Left forelimb (tissue), 1 donor: ENCODE data around the gene CISD3.
"Not testable (repeated sequence)": the region's sequence is repeated elsewhere in the genome, so short reads cannot be mapped to it uniquely, and the experiment has no call there.

Experiments used
- DNase-seq: peaks from one replicate; pipeline ENCODE4 v3.0.0-alpha.2; 2018; ENCODE audit warnings: low spot score

CISD3 gene

GRCh38 chr17:38707678-38708351, 22.3 kb upstream of the CISD3 start:
- no peak for DNase-seq

DNA sequence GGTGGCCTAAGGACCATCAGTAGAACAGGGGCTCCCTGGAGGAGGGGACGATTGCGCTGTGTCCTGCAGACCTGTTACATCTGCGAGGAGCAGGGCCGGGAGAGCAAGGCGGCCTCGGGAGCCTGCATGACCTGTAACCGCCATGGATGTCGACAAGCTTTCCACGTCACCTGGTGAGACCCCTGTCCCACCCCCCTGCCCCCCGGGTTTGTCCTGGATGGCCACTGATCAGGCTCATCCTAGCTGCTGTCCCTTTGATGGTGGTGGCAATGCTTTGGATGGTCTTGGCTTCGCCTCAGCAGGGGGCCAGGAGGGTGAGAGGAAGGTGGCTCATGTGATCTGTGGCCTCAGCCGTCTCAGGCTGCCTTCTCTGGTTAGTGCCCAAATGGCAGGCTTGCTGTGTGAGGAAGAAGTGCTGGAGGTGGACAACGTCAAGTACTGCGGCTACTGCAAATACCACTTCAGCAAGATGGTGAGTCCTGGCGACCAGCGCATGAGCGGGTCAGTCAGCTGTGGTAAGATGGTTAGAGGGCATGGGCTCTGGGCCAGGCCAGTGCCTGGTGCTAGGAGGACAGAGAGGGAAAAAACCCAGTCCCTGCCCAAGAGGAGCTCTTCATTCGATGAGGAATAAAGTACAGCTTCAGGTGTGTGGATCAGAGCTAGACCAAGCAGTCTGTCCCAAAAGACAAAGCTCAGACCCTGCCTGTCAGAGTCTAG, 20.9 kb upstream of the CISD3 start:
- DNase-seq: no peak

DNA sequence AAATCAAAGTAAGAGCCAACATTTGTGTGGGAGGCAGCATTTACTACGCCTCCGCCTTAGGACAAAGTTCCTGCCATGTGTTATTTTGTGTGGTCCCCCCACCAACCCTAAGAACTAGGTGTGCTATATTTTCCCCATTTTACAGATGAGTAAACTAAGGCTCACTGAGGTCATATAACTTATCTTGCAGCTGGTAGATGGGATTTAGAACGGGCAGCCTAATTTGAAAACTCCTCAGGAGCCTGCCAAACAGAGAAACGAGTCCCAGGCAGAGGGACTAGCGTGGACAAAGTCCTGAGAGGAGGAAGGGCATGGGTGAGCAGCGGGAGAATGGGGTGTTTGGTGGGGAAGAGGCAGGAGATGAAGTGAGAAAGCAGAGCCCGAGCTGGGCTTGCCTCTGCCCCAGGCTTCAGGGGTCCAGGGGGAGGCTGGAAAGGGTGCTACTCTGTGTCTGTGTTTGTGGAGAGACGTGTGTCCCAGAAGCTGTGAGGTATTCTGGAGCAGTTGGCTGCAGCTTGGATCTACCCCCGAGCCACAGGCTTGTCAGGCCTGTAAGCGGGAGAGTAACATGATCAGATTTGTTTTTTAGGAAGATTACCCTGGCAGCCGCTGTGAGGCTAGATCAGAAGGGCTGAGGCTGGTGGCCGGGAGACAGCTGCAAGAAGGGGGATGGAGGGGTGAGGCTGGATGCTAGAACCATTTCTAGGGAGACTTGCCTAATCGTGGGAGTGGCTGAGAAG, 20.1 kb upstream of the CISD3 start:
- DNase-seq: no peak

- DNase-seq: no peak
Measured at GRCh38 chr17:38710604-38710962, 19.6 kb upstream of the CISD3 start.

DNA sequence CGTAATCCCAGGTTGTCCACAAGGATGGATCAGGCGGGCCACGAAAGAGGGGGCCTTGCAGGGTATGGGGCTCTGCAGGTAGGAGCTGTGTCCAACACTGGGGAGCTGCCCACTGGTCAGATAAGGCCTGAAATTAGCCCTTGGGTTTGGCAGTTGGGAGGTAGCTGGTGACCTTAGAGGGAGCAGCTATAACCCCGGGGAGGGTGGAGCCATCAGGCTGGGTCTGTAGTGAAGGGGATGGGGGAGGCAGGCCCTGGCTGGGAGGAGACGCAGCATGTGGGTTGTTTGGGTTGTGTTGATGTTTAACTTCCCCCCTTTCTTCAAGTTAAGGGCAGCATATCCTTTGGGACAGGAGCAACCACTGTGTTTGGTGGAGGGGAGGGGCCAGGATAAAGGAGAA, 19.2 kb upstream of the CISD3 start:
- DNase-seq: no peak

DNA sequence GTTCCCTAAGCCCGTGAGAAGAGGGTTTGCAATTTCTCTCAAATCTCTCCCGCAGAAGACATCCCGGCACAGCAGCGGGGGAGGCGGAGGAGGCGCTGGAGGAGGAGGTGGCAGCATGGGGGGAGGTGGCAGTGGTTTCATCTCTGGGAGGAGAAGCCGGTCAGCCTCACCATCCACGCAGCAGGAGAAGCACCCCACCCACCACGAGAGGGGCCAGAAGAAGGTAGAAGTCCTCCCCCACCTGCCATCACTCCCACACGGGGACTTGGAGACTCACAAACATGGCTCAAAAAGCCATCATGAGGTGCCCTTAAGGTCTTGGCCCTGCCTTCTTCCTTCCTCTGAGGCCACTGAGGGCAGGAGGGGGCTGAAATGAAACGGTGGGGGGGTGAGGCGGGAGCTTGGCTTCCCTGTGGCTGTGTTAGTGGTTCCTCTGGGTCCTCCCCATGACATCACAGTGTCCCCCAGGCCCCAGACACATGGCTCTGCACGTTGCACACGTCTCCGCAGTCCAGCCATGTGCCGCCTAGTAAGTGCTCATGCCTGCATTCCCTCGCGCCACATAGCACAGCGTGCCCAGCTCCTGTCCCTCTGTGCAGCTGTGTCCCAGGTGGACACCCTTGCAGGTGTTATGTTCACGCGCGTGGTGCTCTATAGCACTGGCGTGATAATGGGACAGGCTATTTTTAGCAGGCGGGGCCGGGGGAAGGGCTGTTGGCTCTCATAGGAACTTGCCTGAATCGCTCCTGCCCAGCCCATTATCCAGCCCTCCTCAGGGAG, 18.2 kb upstream of the CISD3 start:
- DNase-seq: no peak

GRCh38 chr17:38712593-38712992, 17.5 kb upstream of the CISD3 start:
- DNase-seq: no peak

- no peak for DNase-seq
Measured at GRCh38 chr17:38713456-38714075, 16.6 kb upstream of the CISD3 start.

DNA sequence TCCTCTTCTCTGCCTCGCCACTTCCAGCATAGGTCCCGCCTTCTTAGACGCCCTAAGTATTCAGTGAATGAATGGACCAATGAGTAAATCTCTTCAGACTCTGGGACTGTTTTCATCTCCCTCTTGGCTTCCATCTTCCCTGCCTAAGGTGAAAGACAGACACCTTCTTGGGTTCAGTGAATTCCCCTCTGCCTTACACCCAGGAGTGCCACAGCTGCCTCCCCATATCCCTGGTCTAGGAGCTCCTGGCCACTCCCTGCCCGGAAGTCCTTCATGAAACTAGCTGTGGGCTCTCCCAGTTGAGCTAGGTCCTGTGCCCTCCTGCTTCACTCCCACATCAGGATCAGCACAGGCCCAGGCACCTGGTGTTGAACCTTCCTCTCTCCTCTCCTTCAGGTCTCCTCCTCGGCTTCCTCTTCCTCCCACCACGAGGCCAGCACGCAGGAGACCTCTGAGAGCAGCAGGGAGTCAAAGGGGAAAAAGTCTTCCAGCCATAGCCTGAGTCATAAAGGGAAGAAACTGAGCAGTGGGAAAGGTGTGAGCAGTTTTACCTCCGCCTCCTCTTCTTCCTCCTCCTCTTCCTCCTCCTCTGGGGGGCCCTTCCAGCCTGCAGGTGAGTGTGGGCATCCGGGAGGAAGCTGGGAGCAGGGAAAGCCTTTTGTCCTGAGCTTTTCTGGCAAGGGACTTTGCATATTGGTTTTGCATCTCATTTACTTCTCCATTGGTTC, 14.8 kb upstream of the CISD3 start:
- DNase-seq: no peak

DNA sequence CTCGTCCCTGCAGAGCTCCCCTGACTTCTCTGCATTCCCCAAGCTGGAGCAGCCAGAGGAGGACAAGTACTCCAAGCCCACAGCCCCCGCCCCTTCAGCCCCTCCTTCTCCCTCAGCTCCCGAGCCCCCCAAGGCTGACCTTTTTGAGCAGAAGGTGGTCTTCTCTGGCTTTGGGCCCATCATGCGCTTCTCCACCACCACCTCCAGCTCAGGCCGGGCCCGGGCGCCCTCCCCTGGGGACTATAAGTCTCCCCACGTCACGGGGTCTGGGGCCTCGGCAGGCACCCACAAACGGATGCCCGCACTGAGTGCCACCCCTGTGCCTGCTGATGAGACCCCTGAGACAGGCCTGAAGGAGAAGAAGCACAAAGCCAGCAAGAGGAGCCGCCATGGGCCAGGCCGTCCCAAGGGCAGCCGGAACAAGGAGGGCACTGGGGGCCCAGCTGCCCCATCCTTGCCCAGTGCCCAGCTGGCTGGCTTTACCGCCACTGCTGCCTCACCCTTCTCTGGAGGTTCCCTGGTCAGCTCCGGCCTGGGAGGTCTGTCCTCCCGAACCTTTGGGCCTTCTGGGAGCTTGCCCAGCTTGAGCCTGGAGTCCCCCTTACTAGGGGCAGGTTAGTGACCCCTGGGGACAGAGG, 13.7 kb upstream of the CISD3 start:
- DNase-seq: no peak

DNA sequence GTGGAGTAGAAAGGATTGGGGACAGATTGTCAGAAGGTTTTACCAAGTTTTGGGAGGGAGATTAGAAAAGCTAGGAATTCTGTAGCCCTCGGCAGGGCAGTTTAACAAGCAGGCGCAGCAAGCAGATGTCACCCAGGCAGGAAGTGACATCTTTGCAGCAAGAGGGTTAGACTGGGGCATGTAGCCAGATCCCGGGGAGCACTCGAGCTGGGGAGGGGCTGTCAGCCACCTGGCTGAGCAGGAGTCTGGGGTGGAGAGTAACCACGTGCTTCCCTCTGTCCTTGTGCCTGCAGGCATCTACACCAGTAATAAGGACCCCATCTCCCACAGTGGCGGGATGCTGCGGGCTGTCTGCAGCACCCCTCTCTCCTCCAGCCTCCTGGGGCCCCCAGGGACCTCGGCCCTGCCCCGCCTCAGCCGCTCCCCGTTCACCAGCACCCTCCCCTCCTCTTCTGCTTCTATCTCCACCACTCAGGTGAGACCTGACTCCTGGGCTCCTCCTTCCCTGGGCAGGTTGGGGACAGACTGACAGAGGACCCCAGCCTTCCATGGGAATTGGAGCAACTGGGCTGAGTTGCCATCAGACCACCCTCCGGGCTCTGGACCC, 12.9 kb upstream of the CISD3 start:
- DNase-seq: no peak

DNA sequence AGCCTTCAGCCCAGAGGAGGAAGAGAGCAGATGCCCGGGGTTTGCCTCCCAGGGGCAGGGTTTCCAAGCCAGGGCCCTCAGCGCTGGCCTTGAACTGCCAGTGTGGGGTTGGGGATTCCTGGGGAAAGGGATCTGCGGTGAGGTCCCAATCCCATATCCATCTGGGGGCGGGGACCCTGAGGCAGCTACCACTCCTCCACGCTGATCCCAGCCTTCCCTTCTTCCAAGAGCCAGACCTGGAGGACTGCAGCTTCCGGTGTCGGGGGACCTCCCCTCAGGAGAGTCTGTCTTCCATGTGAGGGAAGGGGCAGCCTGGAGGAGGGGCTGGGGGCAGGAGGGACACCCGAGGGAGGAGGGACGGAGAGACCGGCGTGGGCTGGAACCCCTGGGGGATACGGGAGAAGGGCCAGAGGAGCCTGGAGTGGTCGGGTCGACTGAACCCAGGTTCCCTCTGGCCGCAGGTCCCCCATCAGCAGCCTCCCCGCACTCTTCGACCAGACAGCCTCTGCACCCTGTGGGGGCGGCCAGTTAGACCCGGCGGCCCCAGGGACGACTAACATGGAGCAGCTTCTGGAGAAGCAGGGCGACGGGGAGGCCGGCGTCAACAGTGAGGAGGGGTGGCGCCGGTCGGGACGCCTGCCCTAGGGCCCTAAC, 10.7 kb upstream of the CISD3 start:
- no peak for DNase-seq

GRCh38 chr17:38719943-38720641, 10.0 kb upstream of the CISD3 start:
- DNase-seq: no peak

GRCh38 chr17:38720941-38721340, 9.2 kb upstream of the CISD3 start:
- no peak for DNase-seq

DNA sequence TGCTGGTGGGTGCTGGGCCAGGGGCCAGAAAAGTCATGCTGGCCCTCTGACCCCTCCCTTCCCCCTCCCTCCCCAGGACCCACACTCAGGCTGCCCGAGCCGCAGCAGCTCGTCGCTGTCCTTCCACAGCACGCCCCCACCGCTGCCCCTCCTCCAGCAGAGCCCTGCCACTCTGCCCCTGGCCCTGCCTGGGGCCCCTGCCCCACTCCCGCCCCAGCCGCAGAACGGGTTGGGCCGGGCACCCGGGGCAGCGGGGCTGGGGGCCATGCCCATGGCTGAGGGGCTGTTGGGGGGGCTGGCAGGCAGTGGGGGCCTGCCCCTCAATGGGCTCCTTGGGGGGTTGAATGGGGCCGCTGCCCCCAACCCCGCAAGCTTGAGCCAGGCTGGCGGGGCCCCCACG, 8.3 kb upstream of the CISD3 start:
- no peak for DNase-seq

DNA sequence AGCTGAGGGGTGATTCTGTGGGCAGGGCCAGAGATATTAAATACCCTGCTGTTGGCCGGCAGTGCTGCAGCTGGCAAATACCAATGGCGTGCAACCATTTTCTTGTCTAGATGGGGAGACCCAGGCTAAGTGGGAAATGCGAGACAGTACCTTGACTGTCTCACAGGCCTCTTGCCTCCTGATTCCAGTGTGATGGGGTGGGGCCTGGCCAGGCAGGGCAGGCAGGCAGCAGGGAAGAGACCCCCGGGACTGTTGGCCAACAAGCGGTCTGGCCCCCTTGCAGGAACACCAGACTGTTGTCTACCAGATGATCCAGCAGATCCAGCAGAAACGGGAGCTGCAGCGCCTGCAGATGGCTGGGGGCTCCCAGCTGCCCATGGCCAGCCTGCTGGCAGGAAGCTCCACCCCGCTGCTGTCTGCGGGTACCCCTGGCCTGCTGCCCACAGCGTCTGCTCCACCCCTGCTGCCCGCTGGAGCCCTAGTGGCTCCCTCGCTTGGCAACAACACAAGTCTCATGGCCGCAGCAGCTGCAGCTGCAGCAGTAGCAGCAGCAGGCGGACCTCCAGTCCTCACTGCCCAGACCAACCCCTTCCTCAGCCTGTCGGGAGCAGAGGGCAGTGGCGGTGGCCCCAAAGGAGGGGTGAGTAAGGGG, 5.7 kb upstream of the CISD3 start:
- DNase-seq: no peak

DNA sequence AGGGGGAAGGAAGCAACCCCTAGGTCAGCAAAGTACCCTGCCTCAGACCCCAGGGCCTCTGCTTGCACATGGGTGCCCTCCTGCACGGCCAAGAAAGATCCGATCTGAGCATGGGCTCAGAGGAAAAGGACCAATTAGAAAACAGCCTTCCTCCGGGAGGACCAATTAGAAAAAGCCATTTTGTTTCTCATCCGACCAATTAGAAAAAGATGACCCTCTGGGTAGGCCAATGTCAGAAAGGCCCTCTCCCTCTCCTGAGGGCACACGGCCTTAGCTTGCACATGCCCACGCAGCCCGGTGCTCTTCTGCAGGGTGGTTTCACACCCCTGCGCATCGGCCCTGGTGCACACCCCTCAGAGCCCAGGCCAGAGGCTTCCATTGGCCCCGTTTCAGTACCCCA, 5.1 kb upstream of the CISD3 start:
- DNase-seq: no peak

DNA sequence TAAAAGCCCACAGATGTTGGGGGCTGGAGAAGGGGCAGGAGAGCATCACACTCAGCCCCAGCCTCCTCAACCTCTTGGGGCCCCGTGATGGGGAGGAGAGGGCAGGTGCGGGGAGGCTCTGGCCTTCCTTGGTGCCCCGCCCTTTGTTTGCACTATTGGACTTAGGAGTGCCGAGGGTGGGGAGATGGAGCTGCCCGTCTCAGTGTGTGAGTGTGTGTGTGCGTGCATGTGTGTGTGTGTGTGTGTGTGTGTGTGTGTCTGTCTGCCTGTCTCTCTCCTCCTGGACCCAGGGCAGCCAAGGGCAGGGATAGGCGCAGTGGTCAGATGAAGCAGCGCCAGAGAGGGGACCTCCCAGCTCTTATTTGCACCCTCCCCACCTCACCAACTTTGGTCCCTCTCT, 4.0 kb upstream of the CISD3 start:
- not testable (repeated sequence) for DNase-seq

DNA sequence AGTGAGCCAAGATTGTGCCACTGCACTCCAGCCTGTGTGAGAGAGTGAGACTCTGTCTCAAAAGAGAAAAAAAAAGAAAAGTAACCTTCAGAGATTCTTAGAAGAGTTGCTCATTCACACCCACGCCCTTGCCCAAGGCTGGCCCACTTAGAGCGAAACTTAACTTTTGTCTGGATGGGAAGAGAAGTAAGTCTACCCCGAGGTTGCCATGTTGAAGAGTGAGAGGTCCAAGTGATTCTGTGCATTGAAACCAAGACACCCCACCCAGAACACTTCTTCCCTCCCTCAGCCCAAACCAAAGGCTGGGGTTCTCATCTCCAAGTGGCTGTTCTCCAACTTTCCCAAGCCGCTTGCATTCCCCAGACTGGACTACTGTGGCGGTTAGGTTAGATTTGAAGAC, 2.4 kb upstream of the CISD3 start:
- no peak for DNase-seq
